IPS-NIHi7 (cell line): ENCODE data around the gene GLCCI1.

Experiments
- DNase-seq: peaks from one replicate; pipeline ENCODE4 v3.0.0; 2012; ENCODE audit warnings: mixed read lengths; ENCODE audit errors: extremely low spot score

The GLCCI1 gene

GRCh38 chr7:8130663-8131062, 162.1 kb downstream of the GLCCI1 start:
- no peak for DNase-seq

- no peak for DNase-seq
Observed at GRCh38 chr7:8131694-8132605, 163.4 kb downstream of the GLCCI1 start.

GRCh38 chr7:8133188-8133848, 164.7 kb downstream of the GLCCI1 start:
- no peak for DNase-seq

DNA sequence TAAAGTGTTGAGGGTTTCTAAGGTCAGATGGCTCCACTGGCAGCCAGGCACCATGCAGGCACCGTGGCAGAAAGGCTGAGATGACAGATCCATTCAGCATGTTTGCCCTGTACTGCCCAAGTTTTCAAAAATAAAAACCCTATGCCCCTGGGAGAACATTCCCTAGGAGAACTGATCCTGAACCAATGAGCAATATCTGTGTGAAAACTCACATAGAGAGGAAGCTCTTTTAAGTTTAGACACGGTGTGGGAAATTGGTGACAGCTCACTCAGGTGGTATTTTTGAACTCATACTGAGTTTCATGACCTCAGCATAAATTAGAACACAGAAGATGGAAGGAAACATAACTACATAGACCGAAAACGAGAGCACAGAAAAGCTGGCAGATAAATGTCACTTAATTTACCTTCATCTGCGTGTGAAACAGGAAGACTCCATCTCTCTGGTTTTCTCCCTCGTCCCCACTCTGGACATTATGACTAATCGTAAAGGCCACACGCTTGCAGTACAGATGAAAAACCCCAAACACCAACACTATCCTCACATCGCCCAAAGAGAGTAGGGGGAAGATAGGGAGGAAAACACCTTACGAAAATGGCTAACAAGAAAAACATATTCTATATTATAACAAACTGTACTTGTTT, 165.6 kb downstream of the GLCCI1 start:
- no peak for DNase-seq

DNA sequence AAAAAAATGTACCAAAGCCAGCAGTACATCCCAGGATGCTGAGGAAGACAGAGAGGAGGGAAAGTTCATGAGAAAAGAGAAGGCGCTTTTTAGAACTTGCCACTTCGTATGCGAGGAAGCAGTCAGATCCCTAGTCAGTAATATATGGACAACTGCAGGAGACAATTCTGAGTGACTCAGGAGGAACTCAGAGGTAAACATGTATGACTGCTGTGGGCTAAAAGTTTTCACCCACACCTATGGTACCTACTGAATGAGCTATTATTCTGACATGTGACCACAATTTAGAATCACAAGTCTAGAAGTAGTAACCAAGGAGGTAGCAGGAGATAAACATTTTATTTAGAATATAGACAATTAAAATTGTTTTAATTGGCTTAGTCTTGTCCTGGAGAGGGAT, 166.8 kb downstream of the GLCCI1 start:
- no peak for DNase-seq

GRCh38 chr7:8136051-8136730, 167.6 kb downstream of the GLCCI1 start:
- no peak for DNase-seq
